Activated CD4-positive, CD25-positive, alpha-beta regulatory T cell treated with anti-CD3 and anti-CD28 coated beads, Interleukin-2, amount 50 U/mL, for 16 hours (primary cell): ENCODE data around the gene HECA.
"Not testable (repeated sequence)": the region's sequence is repeated elsewhere in the genome, so short reads cannot be mapped to it uniquely, and the experiment has no call there.

Experiments
- DNase-seq: peaks from one replicate; pipeline ENCODE4 v3.0.0-alpha.2; 2020; ENCODE audit warnings: low read depth, low spot score

Gene HECA

DNA sequence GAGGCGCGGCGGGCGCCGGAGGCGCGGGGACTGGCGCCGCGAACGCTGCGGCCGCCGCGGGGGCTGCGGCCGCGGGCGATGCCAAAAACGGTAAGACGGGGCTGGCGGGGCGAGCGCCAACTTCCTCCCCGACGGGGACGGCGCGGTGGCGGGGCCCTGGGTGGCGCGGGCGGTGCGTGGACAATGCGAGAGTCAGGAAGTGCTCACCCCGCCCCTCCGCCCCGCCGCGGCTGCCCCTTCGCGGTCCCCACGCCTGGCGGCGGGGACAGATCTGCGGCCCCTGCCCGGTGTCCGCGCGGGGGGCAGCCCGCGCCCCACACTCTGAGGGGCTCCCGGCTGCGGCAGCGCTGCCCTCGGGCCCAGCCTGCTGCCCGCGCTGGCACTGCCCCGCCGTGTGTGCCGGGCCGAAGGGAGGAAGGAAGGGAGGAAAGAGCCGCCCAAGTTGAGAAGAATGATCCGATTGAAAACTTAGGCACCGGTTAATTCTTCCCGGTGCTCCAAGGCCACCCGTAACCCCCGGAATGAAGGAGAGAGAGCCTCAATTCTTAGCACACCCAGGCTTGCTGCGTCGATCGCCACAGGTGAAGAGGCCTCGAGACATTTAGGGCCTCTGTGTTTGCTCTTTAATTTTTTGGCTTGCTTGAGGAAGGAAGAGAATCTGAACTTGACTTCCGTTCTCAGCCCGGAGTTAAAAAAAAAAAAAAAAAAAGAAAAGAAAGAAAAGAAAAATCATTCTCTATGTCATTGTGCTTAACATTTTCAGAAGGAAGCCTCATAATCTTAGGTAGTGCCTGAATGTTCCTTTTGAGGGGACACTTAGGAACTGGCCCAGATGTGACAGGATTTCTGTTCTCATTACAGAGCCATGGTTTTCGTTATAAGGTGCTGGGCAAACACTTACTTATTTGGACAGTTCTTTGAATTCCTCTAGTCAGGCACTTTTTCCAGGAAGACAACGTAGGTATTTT is 982 bp downstream of the HECA start:
- DNase-seq = no peak

GRCh38 chr6:139137706-139138105 is 2.8 kb downstream of the HECA start:
- DNase-seq = no peak

- DNase-seq = not testable (repeated sequence)
Measured at GRCh38 chr6:139140854-139141253, 6.0 kb downstream of the HECA start.

DNA sequence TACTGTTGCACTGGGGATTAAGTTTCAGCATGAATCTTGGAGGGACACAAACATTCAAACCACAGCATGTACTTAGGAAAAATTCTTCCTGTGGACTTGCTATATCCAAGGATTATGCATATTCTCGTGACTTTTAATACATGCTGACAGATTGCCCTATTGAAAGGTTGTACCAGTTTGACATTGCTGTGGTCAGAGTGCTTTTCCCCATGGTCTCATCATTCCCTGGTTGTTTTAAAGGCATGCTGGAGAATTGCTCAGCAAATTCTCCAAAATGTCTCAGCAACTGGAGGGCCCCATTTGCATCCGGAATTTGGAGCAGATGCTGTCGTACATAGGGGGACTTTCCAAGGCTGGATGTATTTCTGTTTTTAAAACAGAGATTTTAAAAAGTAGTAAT is 7.4 kb downstream of the HECA start:
- DNase-seq = no peak

DNA sequence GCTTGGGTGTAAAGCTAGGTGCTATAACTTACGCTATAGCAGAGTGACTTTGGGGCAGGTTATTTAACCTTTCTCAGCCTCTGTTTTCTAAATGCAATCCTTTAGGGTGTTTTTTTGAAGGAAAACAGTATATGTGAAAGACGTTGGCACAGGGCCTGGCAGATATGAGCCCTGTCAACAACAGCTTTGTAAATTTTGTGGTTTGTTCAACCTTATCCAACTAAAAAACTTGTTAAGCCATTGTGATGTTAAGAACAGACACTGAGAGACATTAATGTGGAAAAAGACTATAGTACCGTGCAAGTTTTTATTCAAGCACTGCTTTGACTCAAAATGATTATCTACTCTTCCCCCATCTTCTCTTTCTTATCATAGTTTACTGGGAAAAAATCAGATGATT is 8.2 kb downstream of the HECA start:
- no peak for DNase-seq

- DNase-seq = no peak
Measured at GRCh38 chr6:139144490-139145085, 9.7 kb downstream of the HECA start.

DNA sequence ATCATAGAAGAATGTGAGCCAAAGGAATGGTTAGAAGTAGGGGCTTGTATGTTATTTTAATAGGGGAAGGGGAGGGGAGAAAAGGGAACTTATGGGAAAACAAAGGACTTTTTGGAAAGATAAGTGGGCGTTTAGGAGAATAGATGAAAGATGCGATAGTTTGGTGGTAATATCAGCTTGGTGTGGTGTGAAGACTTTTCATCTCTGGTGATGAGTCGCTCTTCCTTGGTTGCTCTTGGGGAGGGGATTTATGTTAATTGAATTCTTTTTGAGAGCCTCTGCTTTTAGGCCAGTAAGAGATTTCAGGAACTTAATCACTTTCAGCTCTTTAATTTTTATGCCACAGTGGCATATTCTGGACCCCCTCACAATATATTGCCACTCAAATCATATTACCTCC is 10.8 kb downstream of the HECA start:
- no peak for DNase-seq

GRCh38 chr6:139146317-139146726 is 11.4 kb downstream of the HECA start:
- no peak for DNase-seq

DNA sequence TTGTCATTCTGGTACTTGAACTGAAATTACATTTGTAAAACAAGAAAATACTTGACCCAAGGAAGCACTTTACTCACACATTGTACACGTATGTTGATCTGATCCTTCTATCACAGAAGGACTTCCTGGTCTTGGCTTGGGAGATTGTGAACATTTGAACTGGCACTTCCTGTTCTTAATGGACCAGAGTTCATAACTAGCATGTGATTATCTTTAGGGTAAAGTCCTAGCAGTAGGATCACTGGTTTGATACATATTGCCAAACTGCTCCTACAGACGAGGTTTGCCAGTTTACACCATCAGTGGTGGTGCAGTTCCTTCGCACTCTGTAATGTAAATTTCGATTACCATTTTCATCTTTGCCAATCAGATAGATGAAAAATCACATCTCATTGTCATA is 12.7 kb downstream of the HECA start:
- no peak for DNase-seq

- DNase-seq = no peak
Measured at GRCh38 chr6:139148557-139149235, 13.8 kb downstream of the HECA start.

- DNase-seq = no peak
Measured at GRCh38 chr6:139149383-139149782, 14.5 kb downstream of the HECA start.

DNA sequence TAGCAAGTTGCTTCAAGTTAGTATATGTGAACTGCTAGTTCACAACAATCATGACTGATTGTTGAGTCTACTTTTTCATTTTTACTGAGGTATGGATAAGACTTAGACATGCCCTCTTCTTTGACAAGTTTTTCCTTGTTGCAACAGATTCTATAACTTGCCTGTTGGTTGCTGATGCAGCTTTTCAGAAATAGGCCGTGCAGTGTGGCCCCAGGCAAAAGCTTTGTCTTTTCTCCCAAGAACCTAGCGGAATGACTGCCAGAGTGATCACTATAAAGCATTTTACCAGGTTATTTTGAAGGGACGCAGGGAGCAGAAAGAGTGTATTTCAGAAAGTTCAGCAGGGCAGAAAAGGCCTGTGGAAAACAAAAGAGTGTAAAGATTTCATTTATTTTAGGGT is 16.0 kb downstream of the HECA start:
- DNase-seq = no peak

GRCh38 chr6:139151425-139152087 is 16.7 kb downstream of the HECA start:
- DNase-seq = no peak

DNA sequence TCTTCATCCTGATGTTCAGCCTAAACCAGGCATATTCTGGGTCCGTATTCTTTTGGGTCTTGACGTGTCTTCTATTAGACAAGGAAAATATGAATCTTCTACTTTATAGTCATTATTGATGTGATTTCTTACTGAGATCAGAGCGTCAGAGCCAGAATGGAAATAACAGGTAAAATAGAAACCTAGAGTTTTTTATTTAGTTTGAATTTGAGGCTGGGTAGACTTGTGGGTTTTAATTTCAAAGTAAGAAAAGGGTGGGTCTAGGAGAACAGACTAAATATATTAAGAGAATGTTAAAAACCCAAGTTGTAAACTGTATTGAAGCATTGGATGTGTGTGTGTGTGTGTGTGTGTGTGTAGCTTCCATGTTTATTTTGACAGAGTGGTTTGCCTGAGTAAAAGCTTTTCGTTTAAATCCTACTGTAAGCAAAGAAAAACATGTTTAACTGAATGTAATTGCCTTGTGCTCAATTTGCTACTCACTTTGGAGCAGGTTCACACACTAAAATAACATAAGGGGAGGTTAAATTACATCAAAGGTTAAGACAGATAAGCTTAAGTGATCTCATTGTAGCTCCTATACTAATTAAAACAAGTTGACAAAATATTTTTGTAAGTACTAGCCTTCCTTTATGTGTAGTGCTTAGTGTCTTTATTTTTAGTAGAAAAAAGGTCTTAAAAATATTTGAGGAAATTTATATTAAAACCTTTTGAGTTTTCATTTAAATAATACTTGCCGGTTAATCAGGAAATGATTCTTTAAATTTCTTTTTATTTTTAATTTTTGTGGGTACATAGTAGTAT is 17.4 kb downstream of the HECA start:
- DNase-seq = no peak

- no peak for DNase-seq
Measured at GRCh38 chr6:139152892-139153271, 18.0 kb downstream of the HECA start.

DNA sequence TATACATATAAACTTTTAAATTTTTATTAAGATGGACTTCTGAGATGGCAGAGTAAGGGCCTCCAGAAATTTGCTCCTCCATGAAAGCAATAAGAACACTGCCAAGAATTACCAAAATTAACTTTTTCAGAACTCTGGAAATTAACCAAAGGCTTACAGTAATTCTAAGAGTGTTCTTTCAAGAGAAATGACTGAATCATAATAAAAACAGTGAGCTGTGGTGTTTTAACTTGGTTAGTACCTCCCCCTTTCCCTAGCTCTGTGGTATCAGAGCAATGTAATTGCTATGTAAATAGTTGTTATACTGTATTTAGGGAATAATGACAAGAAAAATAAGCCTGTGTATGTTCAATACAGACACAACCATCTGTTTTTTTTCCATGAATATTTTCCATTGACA is 19.0 kb downstream of the HECA start:
- no peak for DNase-seq

- no peak for DNase-seq
Measured at GRCh38 chr6:139154881-139155547, 20.1 kb downstream of the HECA start.

GRCh38 chr6:139156102-139156501 is 21.2 kb downstream of the HECA start:
- no peak for DNase-seq

DNA sequence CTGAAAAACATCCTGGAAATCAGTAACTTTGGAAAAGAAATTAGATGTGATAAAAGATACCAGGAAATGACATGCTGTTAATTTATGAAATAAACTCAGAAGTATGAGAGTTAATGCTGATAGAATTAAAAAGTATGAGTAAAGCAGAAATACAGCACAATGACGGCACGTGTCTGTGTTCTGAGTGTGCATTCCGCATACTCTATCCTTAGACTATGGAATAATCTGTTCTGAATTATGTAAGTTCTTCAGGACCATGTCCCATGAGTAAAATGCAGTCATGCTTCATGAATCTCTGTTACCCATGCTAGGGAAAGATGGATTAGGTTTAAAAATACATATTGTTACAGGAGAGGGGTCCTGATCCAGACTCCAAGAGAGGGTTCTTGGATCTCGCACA is 21.7 kb downstream of the HECA start:
- DNase-seq = no peak

DNA sequence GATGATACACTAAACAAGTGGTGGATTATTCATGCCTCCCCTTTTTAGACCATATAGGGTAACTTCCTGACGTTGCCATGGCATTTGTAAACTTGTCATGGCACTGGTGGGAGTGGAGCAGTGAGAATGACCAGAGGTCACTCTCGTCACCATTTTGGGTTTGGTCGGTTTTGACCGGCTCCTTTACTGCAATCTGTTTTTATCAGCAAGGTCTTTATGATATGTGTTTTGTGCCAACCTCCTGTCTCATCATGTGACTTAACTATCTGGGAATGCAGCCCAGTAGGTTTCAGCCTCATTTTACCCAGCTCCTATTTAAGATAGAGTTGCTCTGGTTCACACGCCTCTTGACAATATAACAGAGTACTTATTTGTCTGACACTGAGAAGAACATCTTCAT is 22.2 kb downstream of the HECA start:
- DNase-seq = not testable (repeated sequence)

DNA sequence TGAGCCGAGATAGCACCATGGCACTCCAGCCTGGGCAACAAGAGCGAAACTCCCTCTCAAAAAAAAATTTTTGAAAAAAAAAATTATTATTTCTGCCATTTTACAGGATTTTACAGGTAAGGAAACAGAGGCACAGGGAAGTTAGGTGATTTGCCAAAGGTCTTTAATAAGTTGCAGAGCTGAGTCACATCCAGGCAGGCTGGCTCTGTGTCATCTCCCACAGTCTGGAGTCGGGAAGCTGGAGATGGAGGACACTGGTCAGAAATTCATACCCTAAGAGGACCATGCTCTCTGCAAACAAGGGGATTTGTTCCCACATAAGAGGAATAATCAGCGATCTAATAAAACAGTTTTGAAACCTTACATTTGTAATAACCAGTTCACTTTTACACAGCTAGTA is 24.1 kb downstream of the HECA start:
- no peak for DNase-seq
